Endodermal cell (in vitro differentiated cells): Measurements from ENCODE around the gene CBX8. TPM values are rescaled to one million over a fixed set of nuclear protein-coding genes. Genes with fewer than 3 reads are reported as not detected.
A peak's percentile ranks its signal among the peaks of the same experiment; 100 is the strongest.

ENCODE experiments used
- DNase-seq: peaks from one replicate; pipeline ENCODE4 v3.0.0-alpha.2; 2017
- H3K27ac ChIP-seq: 2 replicates; pipeline ENCODE4 v1.5.1; 2013; ENCODE audit warnings: mild to moderate bottlenecking, low read depth, low read length, moderate library complexity
- H3K27me3 ChIP-seq: 2 replicates; pipeline ENCODE4 v1.6.1; 2013; ENCODE audit warnings: mild to moderate bottlenecking, low read length, moderate library complexity; ENCODE audit not compliant: insufficient read depth, control insufficient read depth, poor library complexity, severe bottlenecking
- H3K36me3 ChIP-seq: 2 replicates; pipeline ENCODE4 v1.7.0; 2013; ENCODE audit warnings: mild to moderate bottlenecking, low read length, moderate library complexity; ENCODE audit not compliant: control insufficient read depth, insufficient read depth
- H3K4me1 ChIP-seq: one replicate; pipeline ENCODE4 v1.7.0; 2013; ENCODE audit warnings: low read length; ENCODE audit not compliant: control insufficient read depth, insufficient read depth
- H3K4me3 ChIP-seq: 2 replicates; pipeline ENCODE4 v1.5.1; 2013; ENCODE audit warnings: mild to moderate bottlenecking, low read length, moderate library complexity
- H3K9ac ChIP-seq: 2 replicates; pipeline ENCODE4 v1.6.1; 2013; ENCODE audit warnings: mild to moderate bottlenecking, low read length, moderate library complexity; ENCODE audit not compliant: poor library complexity, severe bottlenecking; ENCODE audit errors: extremely low read depth
- H3K9me3 ChIP-seq: 2 replicates; pipeline ENCODE4 v1.6.1; 2013; ENCODE audit warnings: mild to moderate bottlenecking, low read length, moderate library complexity; ENCODE audit not compliant: control insufficient read depth
- H3K27ac Mint-ChIP-seq: 2 replicates; pipeline ENCODE4 v1.8.0; 2020; ENCODE audit warnings: mixed read lengths
- H3K27me3 Mint-ChIP-seq: 2 replicates; pipeline ENCODE4 v1.8.0; 2021; ENCODE audit warnings: mild to moderate bottlenecking, mixed read lengths; ENCODE audit not compliant: insufficient read depth
- H3K36me3 Mint-ChIP-seq: 2 replicates; pipeline ENCODE4 v1.8.0; 2020; ENCODE audit warnings: low read depth, mixed read lengths
- H3K4me1 Mint-ChIP-seq: 2 replicates; pipeline ENCODE4 v1.8.0; 2020; ENCODE audit warnings: mixed read lengths
- H3K4me3 Mint-ChIP-seq: 2 replicates; pipeline ENCODE4 v1.8.0; 2020; ENCODE audit warnings: mild to moderate bottlenecking, moderate library complexity, mixed read lengths
- H3K9me3 Mint-ChIP-seq: 2 replicates; pipeline ENCODE4 v1.8.0; 2020; ENCODE audit warnings: mild to moderate bottlenecking, mixed read lengths
- CTCF ChIP-seq: fragments of 200-600 bp; sonication (generic); conservative IDR thresholded peaks from 2 replicates; pipeline ENCODE4 v1.5.0; 2021; ENCODE audit warnings: antibody characterized with exemption, mild to moderate bottlenecking
- WGBS, 2 experiments: methylation state at CpG; one replicate each; pipeline versions ENCODE4 v1.1.5 to v1.1.7; 2013; ENCODE audit warnings: missing lambda C conversion rate in 2 of 2, mixed read lengths in 1 of 2; ENCODE audit not compliant: insufficient coverage in 1 of 2, insufficient read length in 1 of 2; 5-methylcytosine and 5-hydroxymethylcytosine counted together
- total RNA-seq, 2 donors: library from RNA; stranded (reverse); fragmentation: NEBNext Ultra II Directional in 1 of 2; extraction: Animal tissue kit (Norgen Biotek cat#: 25700) in 1 of 2; gene quantifications; 2 replicates in 1 of 2; 3 replicates in 1 of 2; pipeline ENCODE4 v1.2.1, GENCODE V29; 2021

CBX8 gene
- total RNA-seq, 2 donors from 2014 or later = 5.4 to 5.6 TPM

- Mint-ChIP-seq H3K9me3 (peaks cover 8% of the 10 kb centered on the region), H3K27me3 (peaks cover 89% of the 10 kb centered on the region), H3K4me1 (peaks cover 13% of the 10 kb centered on the region), H3K4me3 (peak overlapping the region; percentile 67), H3K36me3 (no peaks in the 10 kb centered on the region), H3K27ac (peak overlapping the region; percentile 81)
- Histone ChIP-seq H3K36me3 (no peaks in the 10 kb centered on the region), H3K27me3 (peaks cover 87% of the 10 kb centered on the region), H3K4me3 (peak overlapping the region; percentile 81), H3K9me3 (no peaks in the 10 kb centered on the region), H3K4me1 (peaks cover 9% of the 10 kb centered on the region), H3K9ac (peak overlapping the region; percentile 13), H3K27ac (no peak overlapping the region)
- peak; percentile 71 for DNase-seq
- 0 to 1% methylated on average over 10 to 26 of the region's 30 CpGs for WGBS, 2 experiments
- TF ChIP-seq CTCF = no peak
Observed at GRCh38 chr17:79837888-79838521, 41.1 kb upstream of the CBX8 start.

GRCh38 chr17:79836972-79837887 lies 40.4 kb upstream of the CBX8 start:
- peak; percentile 92 for DNase-seq
- Histone ChIP-seq H3K36me3 (no peaks in the 10 kb centered on the region), H3K27me3 (peaks cover 87% of the 10 kb centered on the region), H3K4me1 (peaks cover 13% of the 10 kb centered on the region), H3K9ac (no peak overlapping the region), H3K27ac (no peak overlapping the region), H3K4me3 (peak overlapping the region; percentile 81), H3K9me3 (no peaks in the 10 kb centered on the region)
- peak overlapping the region; percentile 67 for H3K4me3 Mint-ChIP-seq
- peak; percentile 37 for TF ChIP-seq CTCF
- 7 to 9% methylated on average over 12 to 41 of the region's 41 CpGs for WGBS, 2 experiments
- H3K36me3 Mint-ChIP-seq = no peaks in the 10 kb centered on the region
- peaks cover 8% of the 10 kb centered on the region for H3K9me3 Mint-ChIP-seq
- H3K27me3 Mint-ChIP-seq = peaks cover 88% of the 10 kb centered on the region
- peaks cover 15% of the 10 kb centered on the region for H3K4me1 Mint-ChIP-seq
- no peak overlapping the region for H3K27ac Mint-ChIP-seq

- Mint-ChIP-seq H3K4me1 (peaks cover 14% of the 10 kb centered on the region), H3K27ac (no peak overlapping the region), H3K9me3 (peaks cover 8% of the 10 kb centered on the region), H3K36me3 (no peaks in the 10 kb centered on the region), H3K27me3 (peaks cover 88% of the 10 kb centered on the region), H3K4me3 (peak overlapping the region; percentile 67)
- peaks cover 15% of the 10 kb centered on the region for H3K4me1 ChIP-seq
- no peak for TF ChIP-seq CTCF
- no peak overlapping the region for H3K27ac ChIP-seq
- 8 to 14% methylated on average over 8 to 18 of the region's 18 CpGs for WGBS, 2 experiments
- DNase-seq = no peak
- H3K9me3 ChIP-seq = no peaks in the 10 kb centered on the region
- peaks cover 87% of the 10 kb centered on the region for H3K27me3 ChIP-seq
- no peaks in the 10 kb centered on the region for H3K36me3 ChIP-seq
- peak overlapping the region; percentile 81 for H3K4me3 ChIP-seq
- H3K9ac ChIP-seq = no peak overlapping the region
Observed at GRCh38 chr17:79836510-79836971, 39.7 kb upstream of the CBX8 start.
